Aorta (tissue), 5 donors: ENCODE data around the gene MDM2. TPM values are rescaled to one million over a fixed set of nuclear protein-coding genes. Genes with fewer than 3 reads are reported as not detected.
"Not testable (repeated sequence)": the region's sequence is repeated elsewhere in the genome, so short reads cannot be mapped to it uniquely, and the experiment has no call there.

ENCODE experiments used
- ATAC-seq: fragments of 200-7000 bp; cut with Tn5 transposase; one replicate; pipeline ENCODE4 v1.9.1; 2022; ENCODE audit warnings: moderate library complexity; ENCODE audit not compliant: low FRiP score
- DNase-seq, 2 donors: peaks; one replicate each; pipeline ENCODE4 v3.0.0-alpha.2; 2020
- H3K27ac ChIP-seq, 2 donors: one replicate each; pipeline ENCODE4 v1.5.1; 2013; ENCODE audit warnings: low read length in 2 of 2, mild to moderate bottlenecking in 2 of 2, moderate library complexity in 2 of 2, control low read depth in 1 of 2, inconsistent platforms in 1 of 2, low read depth in 1 of 2
- H3K27me3 ChIP-seq, 2 donors: one replicate each; pipeline ENCODE4 v1.6.1; 2013; ENCODE audit warnings: control low read depth in 1 of 2, low read length in 1 of 2, mild to moderate bottlenecking in 1 of 2, moderate library complexity in 1 of 2; ENCODE audit not compliant: insufficient read depth in 2 of 2, control insufficient read depth in 1 of 2
- H3K36me3 ChIP-seq, 2 donors: one replicate each; pipeline ENCODE4 v1.6.1; 2013; ENCODE audit warnings: control low read depth in 1 of 2, low read length in 1 of 2, mild to moderate bottlenecking in 1 of 2; ENCODE audit not compliant: insufficient read depth in 2 of 2, control insufficient read depth in 1 of 2
- H3K4me1 ChIP-seq, 2 donors: one replicate each; pipeline ENCODE4 v1.6.1; 2013; ENCODE audit warnings: low read length in 2 of 2, control low read depth in 1 of 2, mild to moderate bottlenecking in 1 of 2, moderate library complexity in 1 of 2; ENCODE audit not compliant: insufficient read depth in 2 of 2, control insufficient read depth in 1 of 2
- H3K4me3 ChIP-seq, 2 donors: one replicate each; pipeline ENCODE4 v1.5.1; 2013; ENCODE audit warnings: low read length in 2 of 2, control low read depth in 1 of 2, mild to moderate bottlenecking in 1 of 2
- H3K9me3 ChIP-seq: one replicate; pipeline ENCODE4 v1.6.1; 2013; ENCODE audit warnings: mild to moderate bottlenecking, low read length; ENCODE audit not compliant: control insufficient read depth
- WGBS, 2 donors: extraction: QIAGEN DNeasy Blood & Tissue Kit; methylation state at CpG; one replicate each; pipeline ENCODE4 v1.1.7; 2013; 5-methylcytosine and 5-hydroxymethylcytosine counted together
- intact Hi-C, 2 donors: fragments of 100-400 bp; cut with DNase I; formaldehyde crosslinking; loops; one replicate each; pipeline versions ENCODE4 v1.14.2 to v1.15.0; 2022
- polyA plus RNA-seq, 2 donors: library from polyadenylated mRNA; stranded (reverse); fragments of 200-250 nt; gene quantifications; one replicate each; pipeline ENCODE4 v1.2.3, GENCODE V29; 2013
- total RNA-seq, 2 donors: library from RNA; stranded (reverse); fragmentation: NEBNext Ultra II Directional; extraction: Animal tissue kit (Norgen Biotek cat#: 25700); gene quantifications; one replicate each; pipeline ENCODE4 v1.2.1, GENCODE V29; 2021
- donor health status: healthy with polysubstance abuse.
- donor health status: Bipolar disorder and iron deficiency.
- donor health status: DM: no; HTN: no; CAD: no.
- donor health status: DM: no; HTN: no; CAD: no.
- donor health status: DM: yes; HTN: yes; CAD: no.

Gene MDM2
- total and polyA plus RNA-seq, 4 donors: 21.4 to 121 (median 70.8) TPM

DNA sequence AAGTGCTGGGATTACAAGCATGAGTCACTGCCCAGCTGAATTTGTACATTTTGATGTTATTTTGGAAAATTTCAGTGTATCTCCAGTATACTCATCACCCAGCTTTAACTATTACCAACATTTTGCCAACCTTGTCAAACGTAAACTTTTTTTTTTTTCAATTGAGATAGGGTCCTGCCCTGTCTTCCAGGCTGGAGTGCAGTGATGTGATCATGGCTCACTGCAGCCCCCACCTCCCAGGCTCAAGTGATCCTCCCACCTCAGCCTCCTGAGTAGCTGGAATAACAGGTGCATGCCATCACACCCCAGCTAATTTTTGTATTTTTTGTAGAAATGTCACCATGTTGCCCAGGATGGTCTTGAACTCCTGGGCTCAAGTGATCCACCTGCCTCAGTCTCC, 29.2 kb downstream of the MDM2 start:
- Histone ChIP-seq H3K27me3 (no peaks in the 10 kb centered on the region), H3K9me3 (no peaks in the 10 kb centered on the region), H3K36me3 (peaks cover 8 to 16% of the 10 kb centered on the region in 2 donors), H3K27ac (no peak overlapping the region), H3K4me3 (no peak overlapping the region), H3K4me1 (peaks cover 2 to 4% of the 10 kb centered on the region in 2 donors)
- no peak for ATAC-seq
- DNase-seq: no peak
- intact Hi-C loops: no loop called here
- 83 to 96% methylated on average over 1 of the region's 1 CpG for WGBS, 2 donors

DNA sequence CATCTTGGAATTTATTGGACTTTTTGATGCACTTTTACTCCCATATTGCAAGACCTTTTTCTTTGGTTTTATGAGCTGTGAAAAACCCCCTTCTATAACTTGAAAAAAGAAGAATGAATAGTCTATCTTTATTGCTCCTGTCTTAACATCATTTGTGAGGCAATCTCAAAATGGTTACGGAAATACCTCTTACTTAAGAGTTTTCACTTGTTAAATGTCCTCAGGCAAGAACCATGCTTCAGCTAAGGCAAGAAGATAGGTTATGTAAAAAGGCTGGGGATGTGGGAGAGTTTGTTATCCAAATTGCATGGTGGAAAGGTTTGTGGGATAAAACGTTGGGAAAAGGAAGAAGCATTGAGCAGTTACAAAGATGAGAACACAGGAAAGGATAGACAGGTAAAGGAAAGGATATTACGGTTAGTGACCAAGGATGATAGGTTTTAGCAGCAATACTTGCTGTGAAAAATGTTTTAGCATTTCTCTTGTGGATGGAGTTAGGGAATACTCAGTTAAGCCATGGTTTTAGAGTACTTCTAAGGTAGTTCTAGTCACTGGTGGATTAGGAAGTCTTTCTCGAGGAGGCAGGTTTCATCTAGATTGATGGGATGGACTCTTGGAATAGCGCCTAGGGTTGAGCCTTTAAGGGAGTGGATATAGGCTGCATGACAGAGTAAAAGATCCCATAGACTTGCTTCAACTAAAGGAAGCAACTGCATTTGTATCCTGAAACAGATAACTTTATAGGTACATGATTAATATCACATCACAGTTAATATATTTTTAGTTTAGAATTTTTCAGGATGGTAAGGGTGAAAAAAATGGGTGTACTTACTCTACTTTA, 30.3 kb downstream of the MDM2 start:
- H3K27me3 ChIP-seq: no peaks in the 10 kb centered on the region
- no peak overlapping the region for H3K4me3 ChIP-seq
- no peaks in the 10 kb centered on the region for H3K9me3 ChIP-seq
- DNase-seq (no peak), ATAC-seq (no peak)
- H3K4me1 ChIP-seq: peaks cover 2 to 4% of the 10 kb centered on the region in 2 donors
- WGBS, 2 donors: 84 to 85% methylated on average over 5 of the region's 5 CpGs
- peaks cover 8 to 16% of the 10 kb centered on the region in 2 donors for H3K36me3 ChIP-seq
- no peak overlapping the region for H3K27ac ChIP-seq
- intact Hi-C loops: no loop called here

DNA sequence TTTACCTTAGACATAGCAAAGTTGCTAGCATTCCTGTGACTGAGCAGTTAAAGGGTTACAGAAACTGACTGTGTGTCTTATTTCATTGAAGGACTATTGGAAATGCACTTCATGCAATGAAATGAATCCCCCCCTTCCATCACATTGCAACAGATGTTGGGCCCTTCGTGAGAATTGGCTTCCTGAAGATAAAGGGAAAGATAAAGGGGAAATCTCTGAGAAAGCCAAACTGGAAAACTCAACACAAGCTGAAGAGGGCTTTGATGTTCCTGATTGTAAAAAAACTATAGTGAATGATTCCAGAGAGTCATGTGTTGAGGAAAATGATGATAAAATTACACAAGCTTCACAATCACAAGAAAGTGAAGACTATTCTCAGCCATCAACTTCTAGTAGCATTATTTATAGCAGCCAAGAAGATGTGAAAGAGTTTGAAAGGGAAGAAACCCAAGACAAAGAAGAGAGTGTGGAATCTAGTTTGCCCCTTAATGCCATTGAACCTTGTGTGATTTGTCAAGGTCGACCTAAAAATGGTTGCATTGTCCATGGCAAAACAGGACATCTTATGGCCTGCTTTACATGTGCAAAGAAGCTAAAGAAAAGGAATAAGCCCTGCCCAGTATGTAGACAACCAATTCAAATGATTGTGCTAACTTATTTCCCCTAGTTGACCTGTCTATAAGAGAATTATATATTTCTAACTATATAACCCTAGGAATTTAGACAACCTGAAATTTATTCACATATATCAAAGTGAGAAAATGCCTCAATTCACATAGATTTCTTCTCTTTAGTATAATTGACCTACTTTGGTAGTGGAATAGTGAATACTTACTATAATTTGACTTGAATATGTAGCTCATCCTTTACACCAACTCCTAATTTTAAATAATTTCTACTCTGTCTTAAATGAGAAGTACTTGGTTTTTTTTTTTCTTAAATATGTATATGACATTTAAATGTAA, 31.5 kb downstream of the MDM2 start:
- intact Hi-C loops: no loop called here

DNA sequence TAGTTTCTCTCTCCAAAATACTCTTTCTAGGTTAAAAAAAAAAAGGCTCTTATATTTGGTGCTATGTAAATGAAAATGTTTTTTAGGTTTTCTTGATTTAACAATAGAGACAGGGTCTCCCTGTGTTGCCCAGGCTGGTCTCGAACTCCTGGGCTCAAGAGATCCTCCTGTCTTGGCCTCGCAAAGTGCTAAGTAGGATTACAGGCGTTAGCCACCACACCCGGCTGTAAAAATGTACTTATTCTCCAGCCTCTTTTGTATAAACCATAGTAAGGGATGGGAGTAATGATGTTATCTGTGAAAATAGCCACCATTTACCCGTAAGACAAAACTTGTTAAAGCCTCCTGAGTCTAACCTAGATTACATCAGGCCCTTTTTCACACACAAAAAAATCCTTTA, 33.2 kb downstream of the MDM2 start:
- H3K9me3 ChIP-seq, H3K27ac ChIP-seq, DNase-seq, intact Hi-C loops, H3K27me3 ChIP-seq, H3K4me1 ChIP-seq, H3K4me3 ChIP-seq, ATAC-seq: not testable (repeated sequence)
- 94 to 96% methylated on average over 5 of the region's 5 CpGs for WGBS, 2 donors
- H3K36me3 ChIP-seq: peaks cover 7 to 10% of the 10 kb centered on the region in 2 donors

More for the DNA sequence above, 31.5 kb downstream of the MDM2 start:
- DNase-seq (no peak), ATAC-seq (no peak)
- Histone ChIP-seq H3K36me3 (peaks cover 9 to 13% of the 10 kb centered on the region in 2 donors), H3K4me1 (peaks cover 2 to 4% of the 10 kb centered on the region in 2 donors), H3K27ac (no peak overlapping the region), H3K4me3 (no peak overlapping the region), H3K27me3 (no peaks in the 10 kb centered on the region), H3K9me3 (no peaks in the 10 kb centered on the region)
- 66 to 68% methylated on average over 2 of the region's 2 CpGs for WGBS, 2 donors

DNA sequence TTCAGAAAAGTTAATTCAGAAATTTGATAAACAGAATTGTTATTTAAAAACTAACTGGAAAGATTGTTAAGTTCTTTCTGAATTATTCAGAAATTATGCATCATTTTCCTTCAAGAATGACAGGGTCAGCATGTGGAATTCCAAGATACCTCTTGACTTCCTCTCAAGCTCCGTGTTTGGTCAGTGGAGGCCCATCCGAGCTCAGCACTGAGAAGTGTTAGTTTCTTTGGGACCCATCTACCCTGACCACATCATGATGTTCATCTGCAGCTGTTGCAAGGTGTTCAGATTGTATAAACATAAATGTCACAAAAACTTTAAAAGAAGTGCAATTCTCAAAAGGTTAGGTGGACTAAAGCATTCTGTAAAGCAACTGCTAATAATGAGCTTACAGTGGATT, 33.7 kb downstream of the MDM2 start:
- intact Hi-C loops: no loop called here
- Histone ChIP-seq H3K4me1 (peaks cover 0 to 2% of the 10 kb centered on the region in 2 donors), H3K27me3 (no peaks in the 10 kb centered on the region), H3K9me3 (no peaks in the 10 kb centered on the region), H3K27ac (no peak overlapping the region), H3K4me3 (no peak overlapping the region), H3K36me3 (peaks cover 7 to 10% of the 10 kb centered on the region in 2 donors)
- 83 to 84% methylated on average over 2 of the region's 2 CpGs for WGBS, 2 donors
- no peak for DNase-seq
- ATAC-seq: no peak

DNA sequence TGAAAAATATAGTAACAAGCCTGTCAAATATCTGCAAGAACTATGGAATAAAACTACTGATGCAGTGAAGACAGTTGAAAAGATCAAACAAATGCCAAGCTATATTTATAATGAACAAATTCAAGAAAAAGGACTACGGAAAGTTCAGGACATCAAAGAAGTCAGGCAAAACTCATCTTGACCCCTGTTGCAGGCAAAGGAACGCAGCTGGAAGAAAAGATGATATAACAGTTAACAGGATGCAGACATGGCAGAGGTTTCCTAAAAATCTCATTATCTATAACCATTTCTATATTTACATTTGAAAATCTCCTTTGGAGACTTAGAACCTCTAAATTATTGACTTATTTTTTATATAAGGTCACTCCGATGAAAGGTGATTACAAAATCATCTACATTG, 34.1 kb downstream of the MDM2 start:
- Histone ChIP-seq H3K36me3 (peaks cover 7 to 10% of the 10 kb centered on the region in 2 donors), H3K27me3 (no peaks in the 10 kb centered on the region), H3K4me3 (no peak overlapping the region), H3K4me1 (peaks cover 0 to 2% of the 10 kb centered on the region in 2 donors), H3K9me3 (no peaks in the 10 kb centered on the region), H3K27ac (no peak overlapping the region)
- intact Hi-C loops: no loop called here
- ATAC-seq: no peak
- DNase-seq: no peak
- WGBS, 2 donors: 92 to 95% methylated on average over 3 of the region's 3 CpGs

DNA sequence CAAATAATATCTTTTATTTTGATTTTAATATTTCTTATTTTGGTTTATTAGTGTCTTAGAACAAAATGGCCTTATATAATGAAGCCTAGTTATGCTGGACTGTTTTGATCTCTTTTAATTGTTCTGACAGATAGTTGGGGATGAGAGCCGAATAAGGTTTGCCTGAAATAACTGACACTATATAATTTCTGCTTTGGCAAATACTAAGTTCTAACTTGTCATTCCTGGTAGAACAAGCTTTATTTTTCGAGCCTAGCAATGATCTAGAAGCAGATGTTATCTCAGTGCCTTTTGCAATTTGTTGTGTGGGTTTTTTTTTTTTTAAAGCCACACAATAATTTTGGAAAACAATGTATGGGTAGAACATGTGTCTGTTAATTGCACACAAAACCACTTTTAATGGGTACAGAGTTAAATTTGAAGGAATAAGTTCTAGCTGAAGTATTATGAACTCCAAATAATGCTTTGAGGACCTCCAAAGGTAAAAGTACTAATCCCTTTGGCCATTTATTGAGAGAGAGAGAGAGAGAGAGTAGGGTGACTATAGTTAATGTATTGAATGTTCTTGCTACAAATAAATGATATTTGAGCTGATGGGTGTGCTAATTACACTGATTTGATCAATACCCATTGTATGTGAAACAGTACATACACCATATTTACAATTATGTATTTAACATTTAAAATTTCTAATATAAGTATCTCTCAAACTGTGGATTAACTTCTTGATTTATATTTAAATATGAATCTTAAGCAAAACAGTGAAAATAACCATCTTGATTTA, 35.0 kb downstream of the MDM2 start:
- intact Hi-C loops: no loop called here
- WGBS, 2 donors: 73 to 78% methylated on average over 2 of the region's 2 CpGs
- Histone ChIP-seq H3K9me3 (no peaks in the 10 kb centered on the region), H3K4me3 (no peak overlapping the region), H3K27me3 (no peaks in the 10 kb centered on the region), H3K4me1 (peaks cover 0 to 2% of the 10 kb centered on the region in 2 donors), H3K36me3 (peaks cover 4 to 10% of the 10 kb centered on the region in 2 donors), H3K27ac (no peak overlapping the region)
- ATAC-seq (no peak), DNase-seq (no peak)

DNA sequence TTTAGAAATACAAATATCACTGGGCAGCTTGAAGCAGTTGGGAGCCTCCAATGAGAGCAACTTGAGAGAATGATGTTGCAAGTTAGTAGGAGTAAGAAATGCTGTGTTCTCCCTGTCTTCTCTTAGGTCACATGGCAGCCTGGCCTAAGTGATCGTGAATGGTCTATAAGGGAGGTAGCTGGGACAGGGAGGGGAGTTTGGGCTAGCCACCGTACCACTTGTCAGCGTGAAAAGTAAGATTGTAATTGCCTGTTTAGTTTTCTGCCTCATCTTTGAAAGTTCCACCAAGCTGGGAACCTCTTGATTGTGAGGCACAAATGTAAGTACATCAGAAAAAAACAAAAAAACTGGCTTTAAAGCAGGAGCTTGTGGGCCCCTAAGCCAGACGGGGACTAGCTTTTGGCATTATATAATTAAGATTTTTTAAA, 36.4 kb downstream of the MDM2 start:
- H3K9me3 ChIP-seq: no peaks in the 10 kb centered on the region
- DNase-seq: no peak
- WGBS, 2 donors: 82 to 89% methylated on average over 4 of the region's 4 CpGs
- H3K36me3 ChIP-seq: peaks cover 4 to 6% of the 10 kb centered on the region in 2 donors
- H3K4me3 ChIP-seq: no peak overlapping the region
- H3K27me3 ChIP-seq: no peaks in the 10 kb centered on the region
- intact Hi-C loops: no loop called here
- H3K27ac ChIP-seq: no peak overlapping the region
- peaks cover 0 to 2% of the 10 kb centered on the region in 2 donors for H3K4me1 ChIP-seq
- no peak for ATAC-seq
